Measurements from ENCODE around the gene KLHL26.

Gene KLHL26

GRCh38 chr19:18636969-18637629 is at the start of gene KLHL26:
KLHL26 (plus strand) TSS chr19:18637028; CDS start chr19:18637055, 27 bp downstream.
- ChIA-PET CTCF (no interaction called here), POLR2A (interaction anchor here (0.6 to 0.7 kb wide), 2 partner anchors 45 to 48 kb away, joined by 3 to 6 read pairs; no protein-coding TSS in a partner anchor)
- no peak for TF ChIP-seq ZNF155 (tag by site-specific recombination; IDR thresholded peaks at IDR 0.05)
- peak; percentile 49; the same call in 1 of the 2 replicates for TF ChIP-seq YY2 (tag by site-specific recombination; IDR thresholded peaks at IDR 0.05)
- peak; percentile 36; the same call in 1 of the 2 replicates for TF ChIP-seq ZBTB20 (tag by site-specific recombination; IDR thresholded peaks at IDR 0.05)
- no peak for TF ChIP-seq ZFP3 (tag by site-specific recombination; IDR thresholded peaks at IDR 0.05; ENCODE audit: low read depth)
- 0 out of 2 replicates have a peak, but pooled peaks have one; percentile 48 for TF ChIP-seq ZBTB7A (tag by site-specific recombination; IDR thresholded peaks at IDR 0.05; ENCODE audit: low read depth)
- TF ChIP-seq ZNF335 (tag by site-specific recombination; conservative IDR thresholded peaks at IDR 0.05), result peak; percentile 85
- TF ChIP-seq ZNF398 (tag by site-specific recombination; IDR thresholded peaks at IDR 0.05), result no peak
- TF ChIP-seq ZNF23 (tag by site-specific recombination; IDR thresholded peaks at IDR 0.05; ENCODE audit: borderline replicate concordance), result no peak
- peak; percentile 67 for TF ChIP-seq GLIS2 (tag by site-specific recombination; IDR thresholded peaks at IDR 0.05)
- 0 out of 2 replicates have a peak, but pooled peaks have one; percentile 3 for TF ChIP-seq ZNF146 (tag by site-specific recombination; IDR thresholded peaks at IDR 0.05)
- 0 out of 2 replicates have a peak, but pooled peaks have one; percentile 76 for TF ChIP-seq YY1 (tag by site-specific recombination; IDR thresholded peaks at IDR 0.05)
- 0 out of 2 replicates have a peak, but pooled peaks have one; percentile 37 for TF ChIP-seq ZNF391 (tag by site-specific recombination; IDR thresholded peaks at IDR 0.05; ENCODE audit: borderline replicate concordance, low read depth)
- no peak for TF ChIP-seq ZNF394 (tag by site-specific recombination; IDR thresholded peaks at IDR 0.05; ENCODE audit: borderline replicate concordance)
- TF ChIP-seq ZBTB26 (tag by site-specific recombination; optimal IDR thresholded peaks at IDR 0.05), result peak; percentile 81
- 0 out of 2 replicates have a peak, but pooled peaks have one; percentile 25 for TF ChIP-seq KLF17 (tag by site-specific recombination; IDR thresholded peaks at IDR 0.05)
- no peak for TF ChIP-seq ZNF140 (tag by site-specific recombination; IDR thresholded peaks at IDR 0.05)
- peak; percentile 18; the same call in 1 of the 2 replicates for TF ChIP-seq ZNF777 (tag by site-specific recombination; IDR thresholded peaks at IDR 0.05; ENCODE audit: borderline replicate concordance)
- TF ChIP-seq ZBTB48 (tag by site-specific recombination; IDR thresholded peaks at IDR 0.05), result 0 out of 2 replicates have a peak, but pooled peaks have one; percentile 30
- no peak for TF ChIP-seq ZNF704 (tag by site-specific recombination; IDR thresholded peaks at IDR 0.05)
- TF ChIP-seq PBX3 (CRISPR knock-in tag; IDR thresholded peaks at IDR 0.05), result peak; percentile 64; the same call in 1 of the 2 replicates
- no peak for TF ChIP-seq ELK4 (IDR thresholded peaks at IDR 0.05; ENCODE audit: borderline replicate concordance, low read depth, low read length)
- TF ChIP-seq ZXDB (tag by site-specific recombination; IDR thresholded peaks at IDR 0.05), result 0 out of 2 replicates have a peak, but pooled peaks have one; percentile 35
- no peak for TF ChIP-seq ZNF501 (tag by site-specific recombination; IDR thresholded peaks at IDR 0.05)
- H3K9me3 ChIP-seq (ENCODE audit: control insufficient read depth, insufficient read depth, low read depth, low read length), result no peaks in the 10 kb centered on the region
- H3K27ac ChIP-seq (ENCODE audit: extremely low read depth, low read depth, low read length), result peak within 1 kb of the TSS; percentile 68; the same call in 1 of the 2 replicates
- H3K4me1 ChIP-seq (ENCODE audit: control insufficient read depth, insufficient read depth, low read length), result peaks cover 8% of the 10 kb centered on the region; the same call in 1 of the 2 replicates
- no peaks in the 10 kb centered on the region; a peak in 1 of 3 replicates for H3K36me3 ChIP-seq (ENCODE audit: control insufficient read depth in 2 of 2, insufficient read depth in 1 of 2, low read length in 2 of 2)
- H3K4me3 ChIP-seq (ENCODE audit: low read depth, low read length), result peak within 1 kb of the TSS; percentile 86

All from HEK293 (cell line).